ENCODE data around the gene CLDN3. TPM values are rescaled to one million over a fixed set of nuclear protein-coding genes. Genes with fewer than 3 reads are reported as not detected.
"Not testable (repeated sequence)": the region's sequence is repeated elsewhere in the genome, so short reads cannot be mapped to it uniquely, and the experiment has no call there.

Gene CLDN3
- total and polyA plus RNA-seq, 7 experiments from 2014 or later, result not detected

DNA sequence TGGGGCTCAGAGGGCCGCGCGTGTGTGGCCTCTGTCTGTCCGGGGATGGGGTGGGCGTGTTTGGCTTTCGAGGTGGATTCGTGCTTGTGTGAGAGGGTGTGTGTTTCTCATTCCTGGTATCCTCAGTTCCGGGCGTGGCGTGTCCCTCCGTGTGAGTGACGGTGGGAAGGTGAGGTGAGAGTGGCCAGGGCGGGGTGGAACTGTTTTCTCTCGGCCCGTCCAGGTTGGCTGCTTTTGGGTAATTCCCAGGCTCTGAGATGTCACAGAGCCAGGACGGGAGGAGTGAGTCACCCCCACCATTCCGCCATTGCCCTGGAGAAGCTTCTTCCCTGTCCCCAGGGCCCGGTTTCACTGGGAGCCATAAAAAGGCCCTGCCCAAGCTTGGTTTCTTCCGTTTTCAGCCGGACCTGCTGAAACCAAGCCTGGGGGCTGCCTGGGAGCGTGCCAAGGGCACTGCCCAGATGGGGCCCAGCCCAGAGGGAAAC is 39.4 kb upstream of the CLDN3 start:
- Mint-ChIP-seq H3K4me1 (peaks cover 0 to 2% (median 0%) of the 10 kb centered on the region in 7 donors), H3K36me3 (peaks cover 0 to 4% (median 0%) of the 10 kb centered on the region in 5 donors), H3K4me3 (no peak overlapping the region), H3K9me3 (peaks cover 0 to 13% (median 5%) of the 10 kb centered on the region in 11 donors), H3K27ac (no peak overlapping the region), H3K27me3 (peaks cover 2 to 13% (median 10%) of the 10 kb centered on the region in 5 donors)
- POLR2A ChIA-PET, result no interaction called here
- no peaks in the 10 kb centered on the region for H3K36me3 ChIP-seq (ENCODE audit: control insufficient read depth in 2 of 3, insufficient read depth in 3 of 3, low read length in 3 of 3)
- CTCF ChIA-PET, result interaction anchor here (0.5 kb wide), 1 partner anchor 46 kb away, joined by 3 read pairs; no protein-coding TSS in a partner anchor
- H3K4me1 ChIP-seq (ENCODE audit: control insufficient read depth in 2 of 2, insufficient read depth in 2 of 2, low read length in 2 of 2), result no peaks in the 10 kb centered on the region
- intact Hi-C loops (cut with micrococcal nuclease), result no loop called here
- no peak overlapping the region for H3K27ac ChIP-seq (ENCODE audit: low read depth, low read length)
- H3K9me3 ChIP-seq (ENCODE audit: control insufficient read depth in 2 of 3, low read length in 3 of 3), result peaks cover 0 to 10% (median 0%) of the 10 kb centered on the region in 3 experiments
- H3K4me3 ChIP-seq (ENCODE audit: low read length), result no peak overlapping the region
- ATAC-seq (no peak), DNase-seq (no peak)
- H3K27me3 ChIP-seq (ENCODE audit: control insufficient read depth in 2 of 2, insufficient read depth in 2 of 2, low read length in 2 of 2), result no peaks in the 10 kb centered on the region

DNA sequence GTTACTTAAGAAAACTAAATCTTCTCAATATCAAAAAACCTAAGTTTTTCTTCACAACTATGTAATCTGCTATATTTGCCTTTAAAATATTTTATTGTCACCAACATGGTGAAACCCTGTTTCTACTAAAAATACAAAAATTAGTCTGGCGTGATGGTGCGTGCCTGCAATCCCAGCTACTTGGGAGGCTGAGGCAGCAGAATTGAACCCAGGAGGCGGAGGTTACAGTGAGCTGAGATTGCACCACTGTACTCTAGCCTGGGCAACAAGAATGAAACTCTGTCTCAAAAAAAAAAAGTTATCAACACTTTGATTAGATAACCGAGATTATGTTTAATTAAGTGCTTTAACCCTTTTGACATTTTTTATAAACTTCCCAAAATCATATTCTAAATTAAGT is 32.4 kb upstream of the CLDN3 start:
- no peak overlapping the region for H3K27ac Mint-ChIP-seq
- H3K36me3 ChIP-seq (ENCODE audit: control insufficient read depth in 2 of 3, insufficient read depth in 3 of 3, low read length in 3 of 3), result no peaks in the 10 kb centered on the region
- no peaks in the 10 kb centered on the region for H3K36me3 Mint-ChIP-seq
- POLR2A ChIA-PET, result no interaction called here
- H3K4me3 ChIP-seq (ENCODE audit: low read length), result no peak overlapping the region
- no peaks in the 10 kb centered on the region for H3K4me1 Mint-ChIP-seq
- no peaks in the 10 kb centered on the region for H3K27me3 ChIP-seq (ENCODE audit: control insufficient read depth in 2 of 2, insufficient read depth in 2 of 2, low read length in 2 of 2)
- intact Hi-C loops (cut with micrococcal nuclease), result no loop called here
- H3K4me3 Mint-ChIP-seq, result no peak overlapping the region
- no peaks in the 10 kb centered on the region for H3K9me3 ChIP-seq (ENCODE audit: control insufficient read depth in 2 of 3, low read length in 3 of 3)
- H3K4me1 ChIP-seq (ENCODE audit: control insufficient read depth in 2 of 2, insufficient read depth in 2 of 2, low read length in 2 of 2), result no peaks in the 10 kb centered on the region
- CTCF ChIA-PET, result no interaction called here
- peaks cover 0 to 5% (median 0%) of the 10 kb centered on the region in 5 donors for H3K27me3 Mint-ChIP-seq
- H3K27ac ChIP-seq (ENCODE audit: low read depth, low read length), result no peak overlapping the region
- H3K9me3 Mint-ChIP-seq, result peaks cover 0 to 3% (median 0%) of the 10 kb centered on the region in 11 donors
- ATAC-seq, result no peak
- no peak for DNase-seq

DNA sequence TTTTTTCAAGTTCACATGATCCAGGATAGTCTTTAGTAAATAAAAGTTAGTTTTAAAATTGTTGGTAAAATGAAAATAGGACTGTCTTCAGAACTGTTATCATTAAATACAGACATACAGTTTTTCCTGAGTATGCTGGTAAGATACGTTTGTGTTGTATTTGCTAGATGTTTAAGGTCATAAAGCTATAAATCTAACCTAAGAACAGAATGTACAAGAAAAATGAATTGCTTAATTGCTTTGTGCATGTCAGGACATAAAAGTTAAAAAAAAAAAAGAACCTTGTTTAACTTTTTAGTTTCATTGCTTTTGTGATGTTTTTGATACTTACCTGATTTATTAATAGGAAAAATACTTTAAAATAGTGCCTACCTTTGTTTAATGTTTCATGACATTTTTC is 31.5 kb upstream of the CLDN3 start:
- Mint-ChIP-seq H3K4me1 (no peaks in the 10 kb centered on the region), H3K27ac (no peak overlapping the region), H3K27me3 (peaks cover 0 to 5% (median 0%) of the 10 kb centered on the region in 5 donors), H3K4me3 (no peak overlapping the region), H3K9me3 (peaks cover 0 to 3% (median 0%) of the 10 kb centered on the region in 11 donors), H3K36me3 (no peaks in the 10 kb centered on the region)
- ChIA-PET POLR2A (no interaction called here), CTCF (no interaction called here)
- Histone ChIP-seq H3K27ac (ENCODE audit: low read depth, low read length) (no peak overlapping the region), H3K9me3 (ENCODE audit: control insufficient read depth in 2 of 3, low read length in 3 of 3) (no peaks in the 10 kb centered on the region), H3K27me3 (ENCODE audit: control insufficient read depth in 2 of 2, insufficient read depth in 2 of 2, low read length in 2 of 2) (no peaks in the 10 kb centered on the region), H3K4me3 (ENCODE audit: low read length) (no peak overlapping the region), H3K36me3 (ENCODE audit: control insufficient read depth in 2 of 3, insufficient read depth in 3 of 3, low read length in 3 of 3) (no peaks in the 10 kb centered on the region), H3K4me1 (ENCODE audit: control insufficient read depth in 2 of 2, insufficient read depth in 2 of 2, low read length in 2 of 2) (no peaks in the 10 kb centered on the region)
- ATAC-seq (no peak), DNase-seq (no peak)
- intact Hi-C loops (cut with micrococcal nuclease), result no loop called here

DNA sequence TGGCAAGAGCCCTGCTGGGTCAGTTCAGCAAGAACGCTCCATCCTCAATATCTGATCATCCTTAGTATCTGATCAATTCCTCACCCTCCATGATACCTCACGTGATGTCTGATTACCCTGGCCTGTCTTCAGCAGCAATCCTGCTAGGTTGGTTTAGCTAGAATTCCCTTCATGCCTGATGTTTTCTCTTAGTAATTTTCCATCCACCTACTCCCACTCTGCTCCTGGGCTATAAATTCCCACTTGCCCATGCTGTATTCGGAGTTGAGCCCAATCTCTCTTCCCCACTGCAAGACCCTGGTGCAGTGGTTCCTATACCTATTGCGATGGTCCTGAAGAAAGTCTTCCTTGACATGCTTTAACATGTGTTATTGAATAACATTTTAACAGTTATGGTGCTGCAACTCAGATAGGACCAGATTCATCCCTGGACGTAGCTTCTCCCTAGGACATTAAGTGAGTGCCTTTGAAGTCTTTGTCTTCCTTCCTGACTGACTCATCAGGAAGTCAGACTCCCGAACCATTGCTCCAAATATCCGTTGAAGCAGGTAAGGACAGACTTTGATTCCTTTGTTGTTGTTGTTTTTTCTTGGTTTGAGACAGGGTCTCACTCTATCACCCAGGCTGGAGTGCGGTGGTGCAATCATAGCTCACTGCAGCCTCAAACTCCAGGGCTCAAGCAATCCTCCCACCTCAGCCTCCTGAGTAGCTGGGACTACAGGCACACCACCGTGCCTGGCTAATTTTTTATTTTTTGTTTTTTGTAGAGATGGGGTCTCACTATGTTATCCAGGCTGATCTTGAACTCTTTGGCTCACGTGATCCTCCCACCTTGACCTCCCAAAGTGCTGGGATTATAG is 29.4 kb upstream of the CLDN3 start:
- no peak for ATAC-seq
- Histone ChIP-seq H3K4me1 (ENCODE audit: control insufficient read depth in 2 of 2, insufficient read depth in 2 of 2, low read length in 2 of 2) (no peaks in the 10 kb centered on the region), H3K9me3 (ENCODE audit: control insufficient read depth in 2 of 3, low read length in 3 of 3) (no peaks in the 10 kb centered on the region), H3K27me3 (ENCODE audit: control insufficient read depth in 2 of 2, insufficient read depth in 2 of 2, low read length in 2 of 2) (no peaks in the 10 kb centered on the region), H3K36me3 (ENCODE audit: control insufficient read depth in 2 of 3, insufficient read depth in 3 of 3, low read length in 3 of 3) (no peaks in the 10 kb centered on the region), H3K4me3 (ENCODE audit: low read length) (no peak overlapping the region), H3K27ac (ENCODE audit: low read depth, low read length) (no peak overlapping the region)
- H3K4me3 Mint-ChIP-seq, result no peak overlapping the region
- H3K27ac Mint-ChIP-seq, result no peak overlapping the region
- no peaks in the 10 kb centered on the region for H3K4me1 Mint-ChIP-seq
- no peak for DNase-seq
- ChIA-PET POLR2A (no interaction called here), CTCF (no interaction called here)
- H3K27me3 Mint-ChIP-seq, result peaks cover 0 to 19% (median 9%) of the 10 kb centered on the region in 5 donors
- no peaks in the 10 kb centered on the region for H3K36me3 Mint-ChIP-seq
- H3K9me3 Mint-ChIP-seq, result peaks cover 0 to 4% (median 0%) of the 10 kb centered on the region in 11 donors
- intact Hi-C loops (cut with micrococcal nuclease), result no loop called here

DNA sequence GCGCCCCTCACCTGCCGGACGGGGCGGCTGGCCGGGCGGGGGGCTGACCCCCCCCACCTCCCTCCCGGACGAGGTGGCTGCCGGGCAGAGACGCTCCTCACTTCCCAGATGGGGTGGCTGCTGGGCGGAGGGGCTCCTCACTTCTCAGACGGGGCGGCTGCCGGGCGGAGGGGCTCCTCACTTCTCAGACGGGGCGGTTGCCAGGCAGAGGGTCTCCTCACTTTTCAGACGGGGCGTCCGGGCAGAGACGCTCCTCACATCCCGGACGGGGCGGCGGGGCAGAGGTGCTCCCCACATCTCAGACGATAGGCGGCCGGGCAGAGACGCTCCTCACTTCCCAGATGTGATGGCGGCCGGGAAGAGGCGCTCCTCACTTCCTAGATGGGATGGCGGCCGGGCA is 27.1 kb upstream of the CLDN3 start:
- intact Hi-C loops (cut with micrococcal nuclease); H3K27ac ChIP-seq (ENCODE audit: low read depth, low read length); H3K36me3 Mint-ChIP-seq; POLR2A ChIA-PET; H3K4me3 Mint-ChIP-seq; H3K4me3 ChIP-seq (ENCODE audit: low read length); CTCF ChIA-PET; H3K36me3 ChIP-seq (ENCODE audit: control insufficient read depth in 2 of 3, insufficient read depth in 3 of 3, low read length in 3 of 3); H3K9me3 Mint-ChIP-seq; H3K9me3 ChIP-seq (ENCODE audit: control insufficient read depth in 2 of 3, low read length in 3 of 3); H3K4me1 ChIP-seq (ENCODE audit: control insufficient read depth in 2 of 2, insufficient read depth in 2 of 2, low read length in 2 of 2); H3K27me3 ChIP-seq (ENCODE audit: control insufficient read depth in 2 of 2, insufficient read depth in 2 of 2, low read length in 2 of 2); H3K4me1 Mint-ChIP-seq; DNase-seq; H3K27ac Mint-ChIP-seq; ATAC-seq: not testable (repeated sequence)
- peaks cover 0 to 21% (median 9%) of the 10 kb centered on the region in 5 donors for H3K27me3 Mint-ChIP-seq

DNA sequence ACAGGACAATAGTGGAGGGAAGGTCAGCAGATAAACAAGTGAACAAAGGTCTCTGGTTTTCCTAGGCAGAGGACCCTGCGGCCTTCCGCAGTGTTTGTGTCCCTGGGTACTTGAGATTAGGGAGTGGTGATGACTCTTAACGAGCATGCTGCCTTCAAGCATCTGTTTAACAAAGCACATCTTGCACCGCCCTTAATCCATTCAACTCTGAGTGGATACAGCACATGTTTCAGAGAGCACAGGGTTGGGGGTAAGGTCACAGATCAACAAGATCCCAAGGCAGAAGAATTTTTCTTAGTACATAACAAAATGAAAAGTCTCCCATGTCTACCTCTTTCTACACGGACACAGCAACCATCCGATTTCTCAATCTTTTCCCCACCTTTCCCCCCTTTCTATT is 26.6 kb upstream of the CLDN3 start:
- H3K36me3 ChIP-seq (ENCODE audit: control insufficient read depth in 2 of 3, insufficient read depth in 3 of 3, low read length in 3 of 3); ATAC-seq; H3K9me3 ChIP-seq (ENCODE audit: control insufficient read depth in 2 of 3, low read length in 3 of 3); H3K4me1 Mint-ChIP-seq; H3K4me3 Mint-ChIP-seq; DNase-seq; POLR2A ChIA-PET; H3K36me3 Mint-ChIP-seq; H3K27ac ChIP-seq (ENCODE audit: low read depth, low read length); H3K4me1 ChIP-seq (ENCODE audit: control insufficient read depth in 2 of 2, insufficient read depth in 2 of 2, low read length in 2 of 2); H3K27me3 ChIP-seq (ENCODE audit: control insufficient read depth in 2 of 2, insufficient read depth in 2 of 2, low read length in 2 of 2); intact Hi-C loops (cut with micrococcal nuclease); CTCF ChIA-PET; H3K9me3 Mint-ChIP-seq; H3K4me3 ChIP-seq (ENCODE audit: low read length); H3K27ac Mint-ChIP-seq: not testable (repeated sequence)
- H3K27me3 Mint-ChIP-seq, result peaks cover 0 to 25% (median 9%) of the 10 kb centered on the region in 5 donors

DNA sequence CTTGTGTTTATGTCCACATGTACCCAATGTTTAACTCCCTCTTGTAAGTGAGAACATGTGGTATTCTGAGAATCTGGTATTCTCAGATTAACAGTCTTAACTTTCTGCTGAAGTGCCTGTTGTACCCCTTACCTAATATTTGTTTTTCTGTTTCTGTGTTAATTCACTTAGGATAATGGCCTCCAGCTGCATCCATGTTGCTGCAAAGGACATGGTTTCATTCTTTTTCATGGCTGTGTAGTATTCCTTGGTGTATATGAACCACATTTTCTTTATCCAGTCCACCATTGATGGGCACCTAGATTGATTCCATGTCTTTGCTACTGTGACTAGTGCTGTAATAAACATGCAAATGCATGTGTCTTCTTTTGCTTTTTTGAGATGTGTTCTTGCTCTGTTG is 25.1 kb upstream of the CLDN3 start:
- H3K27ac Mint-ChIP-seq; CTCF ChIA-PET; ATAC-seq; H3K36me3 ChIP-seq (ENCODE audit: control insufficient read depth in 2 of 3, insufficient read depth in 3 of 3, low read length in 3 of 3); H3K36me3 Mint-ChIP-seq; H3K4me1 Mint-ChIP-seq; H3K4me3 Mint-ChIP-seq; DNase-seq; H3K27me3 ChIP-seq (ENCODE audit: control insufficient read depth in 2 of 2, insufficient read depth in 2 of 2, low read length in 2 of 2); H3K9me3 Mint-ChIP-seq; H3K27ac ChIP-seq (ENCODE audit: low read depth, low read length); H3K9me3 ChIP-seq (ENCODE audit: control insufficient read depth in 2 of 3, low read length in 3 of 3); intact Hi-C loops (cut with micrococcal nuclease); POLR2A ChIA-PET; H3K4me3 ChIP-seq (ENCODE audit: low read length); H3K4me1 ChIP-seq (ENCODE audit: control insufficient read depth in 2 of 2, insufficient read depth in 2 of 2, low read length in 2 of 2): not testable (repeated sequence)
- H3K27me3 Mint-ChIP-seq, result peaks cover 0 to 25% (median 9%) of the 10 kb centered on the region in 5 donors

All from naive thymus-derived CD4-positive, alpha-beta T cell (primary cell).